Gastroesophageal sphincter (tissue), 4 donors: ENCODE results near the gene TSHZ2. TPM values are rescaled to one million over a fixed set of nuclear protein-coding genes. Genes with fewer than 3 reads are reported as not detected.

Experiments
- ATAC-seq: fragments of 150-250 bp; one replicate; pipeline ENCODE4 v1.9.1; 2016; ENCODE audit warnings: mild to moderate bottlenecking, moderate library complexity
- H3K27ac ChIP-seq, 4 donors: fragments of 200-600 bp; sonication (generic) in 3 of 4; 1 replicate in 3 of 4; 2 replicates in 1 of 4; pipeline ENCODE4 v1.5.1; 2016 to 2019
- H3K27me3 ChIP-seq: fragments of 200-600 bp; sonication (generic); one replicate; pipeline ENCODE4 v1.5.1; 2019
- H3K36me3 ChIP-seq, 2 donors: fragments of 200-600 bp; sonication (generic); one replicate each; pipeline ENCODE4 v1.5.1; 2019; ENCODE audit warnings: control low read depth in 1 of 2
- H3K4me1 ChIP-seq, 3 donors: fragments of 200-600 bp; sonication (generic); 1 replicate in 2 of 3; 2 replicates in 1 of 3; pipeline ENCODE4 v1.5.1; 2016 to 2019; ENCODE audit warnings: control low read depth in 2 of 3
- H3K4me3 ChIP-seq, 2 donors: fragments of 200-600 bp; sonication (generic); one replicate each; pipeline ENCODE4 v1.5.1; 2019; ENCODE audit warnings: mild to moderate bottlenecking in 1 of 2, moderate library complexity in 1 of 2
- H3K9me3 ChIP-seq, 3 donors: fragments of 200-600 bp; sonication (generic); one replicate each; pipeline ENCODE4 v1.5.1; 2017 to 2019; ENCODE audit warnings: control low read depth in 2 of 3
- EP300 ChIP-seq: sonication (generic); formaldehyde crosslinking; IDR thresholded peaks from one replicate; pipeline ENCODE4 v1.6.1; 2017; ENCODE audit warnings: antibody characterized with exemption, mild to moderate bottlenecking
- POLR2A ChIP-seq, 2 donors: fragments of 450-650 bp; IDR thresholded peaks; one replicate each; pipeline ENCODE4 v1.6.1; 2017; ENCODE audit warnings: antibody characterized with exemption in 2 of 2, mild to moderate bottlenecking in 2 of 2, moderate library complexity in 1 of 2
- POLR2AphosphoS5 ChIP-seq: sonication (generic); formaldehyde crosslinking; IDR thresholded peaks from one replicate; pipeline ENCODE4 v1.6.1; 2017; ENCODE audit warnings: antibody characterized with exemption
- WGBS, 2 donors: methylation state at CpG; one replicate each; pipeline ENCODE4 v1.1.5; 2018; ENCODE audit warnings: low coverage in 1 of 2; 5-methylcytosine and 5-hydroxymethylcytosine counted together
- total RNA-seq, 4 donors: library from RNA; depleted of rRNA; stranded (reverse); fragments of >200 nt; gene quantifications; one replicate each; pipeline ENCODE4 v1.1.0, GENCODE V29; 2016
- TF ChIP-seq, protein P1 (sequence below), 4 experiments: fragments of 200-600 bp in 2 of 4; fragments of 450-650 bp in 2 of 4; sonication (generic) in 1 of 4; IDR thresholded peaks; one replicate each; pipeline ENCODE4 v1.5.1; 2017 to 2019; ENCODE audit warnings: antibody characterized with exemption in 4 of 4, mild to moderate bottlenecking in 2 of 4, moderate library complexity in 2 of 4

TSHZ2 gene
- total RNA-seq, 4 donors from 2014 or later = 9.9 to 21.3 (median 12.2) TPM

DNA sequence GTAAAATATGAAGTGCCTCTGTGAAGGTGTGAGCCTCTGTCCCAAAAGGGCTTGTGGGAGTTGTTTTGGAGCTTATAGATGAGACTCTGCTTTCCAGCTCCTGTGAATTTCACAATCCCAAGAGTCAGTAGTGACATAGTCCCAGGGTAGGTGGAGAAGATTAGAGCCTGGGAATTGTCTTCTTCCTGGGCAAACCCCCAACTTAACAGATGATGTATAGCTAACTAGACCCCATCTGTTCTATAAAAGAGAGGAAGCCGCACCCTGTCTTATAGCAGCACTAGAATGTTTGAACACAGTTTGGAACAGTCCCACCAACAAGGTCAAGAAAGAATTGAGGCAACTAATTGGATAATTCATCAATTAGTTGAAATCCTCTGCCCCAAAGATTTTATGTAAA lies 326.8 kb downstream of the TSHZ2 start:
- Histone ChIP-seq H3K27me3 (peaks cover 11% of the 10 kb centered on the region), H3K27ac (no peak overlapping the region), H3K36me3 (no peaks in the 10 kb centered on the region), H3K4me3 (no peak overlapping the region), H3K4me1 (no peaks in the 10 kb centered on the region), H3K9me3 (no peaks in the 10 kb centered on the region)
- no peak for TF ChIP-seq POLR2AphosphoS5
- ATAC-seq = no peak
- 88 to 100% methylated on average over 1 of the region's 1 CpG for WGBS, 2 donors

DNA sequence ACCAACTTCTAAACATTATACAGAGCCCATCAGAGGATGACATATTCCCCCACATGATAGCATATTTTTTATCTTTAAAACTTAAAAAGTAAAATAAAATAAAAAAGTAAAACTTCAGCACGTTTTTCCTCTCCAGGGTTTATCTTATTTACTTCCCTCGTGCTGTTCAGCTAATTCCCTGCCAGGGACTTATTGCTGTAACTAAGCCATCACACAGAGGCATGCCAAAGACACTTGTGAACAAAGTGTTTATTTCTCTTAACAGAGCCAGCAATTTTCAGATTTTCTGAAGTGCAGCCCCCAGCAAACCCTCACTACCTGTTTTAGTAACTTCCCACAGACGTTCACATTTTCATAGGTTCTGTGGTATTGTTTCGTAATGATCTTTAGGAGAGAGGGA lies 327.7 kb downstream of the TSHZ2 start:
- Histone ChIP-seq H3K27ac (no peak overlapping the region), H3K4me3 (no peak overlapping the region), H3K4me1 (no peaks in the 10 kb centered on the region), H3K36me3 (no peaks in the 10 kb centered on the region), H3K9me3 (no peaks in the 10 kb centered on the region), H3K27me3 (peaks cover 11% of the 10 kb centered on the region)
- ATAC-seq = no peak
- TF ChIP-seq POLR2AphosphoS5 = no peak
- no peak for TF ChIP-seq EP300
- TF ChIP-seq POLR2A (IDR thresholded peaks at IDR 0.05) = no peak
- TF ChIP-seq, protein P1, sequence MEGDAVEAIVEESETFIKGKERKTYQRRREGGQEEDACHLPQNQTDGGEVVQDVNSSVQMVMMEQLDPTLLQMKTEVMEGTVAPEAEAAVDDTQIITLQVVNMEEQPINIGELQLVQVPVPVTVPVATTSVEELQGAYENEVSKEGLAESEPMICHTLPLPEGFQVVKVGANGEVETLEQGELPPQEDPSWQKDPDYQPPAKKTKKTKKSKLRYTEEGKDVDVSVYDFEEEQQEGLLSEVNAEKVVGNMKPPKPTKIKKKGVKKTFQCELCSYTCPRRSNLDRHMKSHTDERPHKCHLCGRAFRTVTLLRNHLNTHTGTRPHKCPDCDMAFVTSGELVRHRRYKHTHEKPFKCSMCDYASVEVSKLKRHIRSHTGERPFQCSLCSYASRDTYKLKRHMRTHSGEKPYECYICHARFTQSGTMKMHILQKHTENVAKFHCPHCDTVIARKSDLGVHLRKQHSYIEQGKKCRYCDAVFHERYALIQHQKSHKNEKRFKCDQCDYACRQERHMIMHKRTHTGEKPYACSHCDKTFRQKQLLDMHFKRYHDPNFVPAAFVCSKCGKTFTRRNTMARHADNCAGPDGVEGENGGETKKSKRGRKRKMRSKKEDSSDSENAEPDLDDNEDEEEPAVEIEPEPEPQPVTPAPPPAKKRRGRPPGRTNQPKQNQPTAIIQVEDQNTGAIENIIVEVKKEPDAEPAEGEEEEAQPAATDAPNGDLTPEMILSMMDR (IDR thresholded peaks at IDR 0.05) = no peak
- 23 to 36% methylated on average over 3 to 4 of the region's 4 CpGs for WGBS, 2 donors

DNA sequence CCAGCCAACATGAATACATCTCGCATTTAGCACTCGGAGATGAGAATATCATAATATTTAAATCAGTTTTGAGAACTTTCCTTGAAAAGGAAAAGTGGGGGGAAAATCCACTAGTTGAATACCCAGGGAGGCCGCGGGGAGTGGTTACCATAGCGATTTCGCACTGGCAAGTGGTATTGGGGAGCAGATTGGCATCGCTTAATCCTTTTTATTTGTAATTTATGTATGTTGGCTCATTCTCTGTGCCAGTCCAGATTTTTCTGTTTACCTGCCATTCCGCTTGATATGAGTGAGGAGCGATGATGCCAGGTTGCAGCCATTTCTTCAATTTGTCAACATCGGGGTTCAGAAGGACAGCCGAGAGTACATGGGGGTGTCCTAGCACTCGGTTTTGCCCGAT lies 329.7 kb downstream of the TSHZ2 start:
- Histone ChIP-seq H3K27me3 (peaks cover 11% of the 10 kb centered on the region), H3K36me3 (no peaks in the 10 kb centered on the region), H3K4me3 (no peak overlapping the region), H3K4me1 (no peaks in the 10 kb centered on the region), H3K27ac (no peak overlapping the region), H3K9me3 (no peaks in the 10 kb centered on the region)
- TF ChIP-seq POLR2AphosphoS5 = no peak
- TF ChIP-seq, protein P1 (IDR thresholded peaks at IDR 0.05) = no peak
- TF ChIP-seq POLR2A (IDR thresholded peaks at IDR 0.05) = no peak
- TF ChIP-seq EP300 = no peak
- 96 to 98% methylated on average over 10 to 12 of the region's 13 CpGs for WGBS, 2 donors
- no peak for ATAC-seq

DNA sequence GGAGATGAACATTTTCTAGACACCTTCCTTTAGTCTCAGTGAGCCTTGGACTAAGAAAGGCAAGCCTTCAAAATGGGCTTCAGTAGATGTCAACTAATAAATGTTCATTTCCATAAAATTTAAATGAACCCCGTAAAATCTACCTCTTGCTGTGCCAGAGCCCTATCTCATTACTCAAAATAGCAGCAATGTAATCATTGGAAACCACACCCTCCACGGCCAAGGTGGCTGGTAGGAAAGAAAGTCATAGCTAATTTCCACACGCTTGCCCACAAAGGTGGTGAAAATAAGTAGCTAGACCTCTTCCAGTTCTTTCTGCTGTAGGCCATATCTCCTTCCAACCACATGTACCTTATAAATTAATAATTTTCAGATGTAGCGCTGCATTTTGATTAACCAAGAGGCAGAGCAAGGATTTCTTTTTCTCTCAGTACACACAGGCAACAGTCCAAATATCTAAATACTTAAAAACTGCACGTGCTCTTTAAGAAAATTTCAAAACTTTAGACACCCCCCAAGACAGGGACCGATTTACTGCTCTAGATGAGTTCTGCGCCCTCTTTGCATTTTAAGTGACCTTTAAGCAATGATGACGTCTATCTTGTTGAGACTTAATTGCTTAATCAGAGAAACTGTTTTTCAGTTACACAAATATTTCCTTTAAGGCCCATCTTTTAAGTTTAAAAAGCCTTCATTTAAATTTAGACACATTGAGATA lies 330.7 kb downstream of the TSHZ2 start:
- Histone ChIP-seq H3K36me3 (no peaks in the 10 kb centered on the region), H3K27ac (no peak overlapping the region), H3K4me1 (no peaks in the 10 kb centered on the region), H3K27me3 (peaks cover 8% of the 10 kb centered on the region), H3K9me3 (no peaks in the 10 kb centered on the region), H3K4me3 (no peak overlapping the region)
- 70 to 75% methylated on average over 7 to 8 of the region's 8 CpGs for WGBS, 2 donors
- TF ChIP-seq, protein P1 (IDR thresholded peaks at IDR 0.05) = no peak
- TF ChIP-seq EP300 (no peak), POLR2AphosphoS5 (no peak), POLR2A (IDR thresholded peaks at IDR 0.05) (no peak)
- no peak for ATAC-seq

DNA sequence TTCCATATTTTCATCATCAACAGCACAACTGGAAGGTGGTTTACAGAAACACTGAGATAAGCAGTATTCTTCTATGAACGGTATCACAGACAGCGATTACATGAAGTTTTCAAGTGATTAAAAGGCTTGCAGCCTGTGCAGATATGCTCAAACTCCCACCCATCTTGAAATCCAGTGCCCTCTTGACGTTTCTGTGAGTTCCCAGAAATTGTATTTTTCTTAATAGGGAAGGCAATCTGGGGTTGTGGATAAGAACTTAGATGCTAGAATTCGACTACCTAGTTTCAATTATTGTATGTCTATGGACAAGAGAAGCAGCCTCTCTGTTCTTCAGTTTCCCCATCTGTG lies 331.2 kb downstream of the TSHZ2 start:
- WGBS, 2 donors = 69 to 73% methylated on average over 4 of the region's 4 CpGs
- no peak for TF ChIP-seq POLR2A (IDR thresholded peaks at IDR 0.05)
- TF ChIP-seq EP300 = no peak
- TF ChIP-seq POLR2AphosphoS5 = no peak
- TF ChIP-seq, protein P1 (IDR thresholded peaks at IDR 0.05) = no peak
- no peaks in the 10 kb centered on the region for H3K36me3 ChIP-seq
- no peaks in the 10 kb centered on the region for H3K9me3 ChIP-seq
- no peaks in the 10 kb centered on the region for H3K4me1 ChIP-seq
- H3K27ac ChIP-seq = no peak overlapping the region
- peaks cover 5% of the 10 kb centered on the region for H3K27me3 ChIP-seq
- ATAC-seq = no peak
- H3K4me3 ChIP-seq = no peak overlapping the region
